ENCODE data around the gene KLF6. TPM values are rescaled to one million over a fixed set of nuclear protein-coding genes. Genes with fewer than 3 reads are reported as not detected.
A peak's percentile ranks its signal among the peaks of the same experiment; 100 is the strongest.

KLF6 gene
- total and polyA plus RNA-seq, 11 donors = 15.2 to 106 (median 52.2) TPM

GRCh38 chr10:3805201-3805790, 20.3 kb upstream of the KLF6 start:
- ATAC-seq = peak in 1 of 4 donors; percentile 35
- H3K27me3 ChIP-seq = no peaks in the 10 kb centered on the region
- peak overlapping the region in 6 of 12 donors; percentile 4 to 31 (median 9) for H3K4me3 ChIP-seq
- TF ChIP-seq POLR2A (IDR thresholded peaks at IDR 0.05) = no peak
- TF ChIP-seq CTCF (IDR thresholded peaks at IDR 0.05) = no peak
- 31 to 48% (median 37%) methylated on average over 7 of the region's 7 CpGs for WGBS, 4 donors
- H3K27ac ChIP-seq = peak overlapping the region; percentile 66 to 96 (median 84)
- H3K36me3 ChIP-seq = no peaks in the 10 kb centered on the region
- peaks cover 0 to 89% (median 69%) of the 10 kb centered on the region in 12 donors for H3K4me1 ChIP-seq
- no peaks in the 10 kb centered on the region for H3K9me3 ChIP-seq
- DNase-seq = no peak
- intact Hi-C loops (cut with DNase I) = loop anchor here in 5 of 10 donors (2.0 to 10.0 kb wide), 6 partner anchors 18 to 860 kb away; partner anchors contain the start of gene KLF6 (in 2 of the 5)

- peaks cover 0 to 79% (median 59%) of the 10 kb centered on the region in 12 donors for H3K4me1 ChIP-seq
- DNase-seq (no peak), ATAC-seq (peak in 1 of 4 donors; percentile 1)
- intact Hi-C loops (cut with DNase I) = loop anchor here in 5 of 10 donors (2.0 to 10.0 kb wide), 5 partner anchors 17 to 861 kb away; partner anchors contain the start of gene KLF6 (in 2 of the 5)
- WGBS, 4 donors = 52 to 62% (median 55%) methylated on average over 12 to 13 of the region's 13 CpGs
- no peaks in the 10 kb centered on the region for H3K9me3 ChIP-seq
- TF ChIP-seq CTCF (IDR thresholded peaks at IDR 0.05) = no peak
- no peak for TF ChIP-seq POLR2A (IDR thresholded peaks at IDR 0.05)
- no peaks in the 10 kb centered on the region for H3K36me3 ChIP-seq
- peak overlapping the region; percentile 39 to 96 (median 84) for H3K27ac ChIP-seq
- H3K4me3 ChIP-seq = peak overlapping the region in 1 of 12 donors; percentile 21
- H3K27me3 ChIP-seq = no peaks in the 10 kb centered on the region
Measured at GRCh38 chr10:3803927-3804741, 19.1 kb upstream of the KLF6 start.

- Histone ChIP-seq H3K4me3 (peak overlapping the region in 1 of 12 donors; percentile 2), H3K9me3 (no peaks in the 10 kb centered on the region), H3K27me3 (no peaks in the 10 kb centered on the region), H3K27ac (peak overlapping the region in 11 of 12 donors; percentile 33 to 96 (median 84)), H3K36me3 (no peaks in the 10 kb centered on the region), H3K4me1 (peaks cover 0 to 72% (median 52%) of the 10 kb centered on the region in 12 donors)
- intact Hi-C loops (cut with DNase I) = loop anchor here in 3 of 10 donors (10.0 kb wide), 3 partner anchors 111 to 861 kb away; no protein-coding TSS in a partner anchor
- ATAC-seq (no peak), DNase-seq (no peak)
- 44 to 54% (median 46%) methylated on average over 11 of the region's 11 CpGs for WGBS, 4 donors
- no peak for TF ChIP-seq CTCF (IDR thresholded peaks at IDR 0.05)
- TF ChIP-seq POLR2A (IDR thresholded peaks at IDR 0.05) = no peak
Measured at GRCh38 chr10:3803295-3803926, 18.4 kb upstream of the KLF6 start.

Data from heart left ventricle (tissue), 16 donors.